Caco-2 (cell line): ENCODE results near the gene LRRC8C. TPM values are rescaled to one million over a fixed set of nuclear protein-coding genes. Genes with fewer than 3 reads are reported as not detected.
A peak's percentile ranks its signal among the peaks of the same experiment; 100 is the strongest.

Experiments
- BruUV-seq: library from RNA; stranded (reverse); fragments of 400-500 nt; replicated peaks from 2 replicates; lab custom pipeline; 2021; lab: Mats Ljungman, UMichigan
- CTCF ChIA-PET: fragments of 300-600 bp; sonication (Branson Sonifier 250); formaldehyde crosslinking; loops from one replicate; lab custom pipeline; 2022; ENCODE audit warnings: antibody characterized with exemption; lab: Charles Lee
- POLR2A ChIA-PET: fragments of 300-600 bp; sonication (Branson Sonifier 250); formaldehyde crosslinking; loops from one replicate; lab custom pipeline; 2022; ENCODE audit warnings: antibody characterized with exemption; lab: Charles Lee
- DNase-seq, 2 experiments: peaks; one replicate each; pipeline versions ENCODE4 v3.0.0 to v3.0.0-alpha.2; 2020 to 2022
- H3K27me3 ChIP-seq: replicated peaks from 2 replicates; pipeline ENCODE4 v1.6.0; 2011; ENCODE audit warnings: low read length; ENCODE audit not compliant: control insufficient read depth, insufficient read depth
- H3K36me3 ChIP-seq: 2 replicates; pipeline ENCODE4 v1.5.1; 2011; ENCODE audit warnings: low read length; ENCODE audit not compliant: control insufficient read depth, insufficient read depth
- H3K4me1 ChIP-seq: fragments of 250-450 bp; sonication (Bioruptor Pico); 2 replicates; pipeline ENCODE4 v1.5.1; 2020; ENCODE audit warnings: mild to moderate bottlenecking
- H3K4me3 ChIP-seq: 2 replicates; pipeline ENCODE4 v1.5.1; 2011; ENCODE audit warnings: low read depth, mild to moderate bottlenecking, control low read depth, low read length
- H3K9me3 ChIP-seq: fragments of 250-450 bp; sonication (Bioruptor Pico); 2 replicates; pipeline ENCODE4 v1.5.1; 2020; ENCODE audit warnings: mild to moderate bottlenecking, moderate library complexity
- H3K27ac Mint-ChIP-seq: one replicate; pipeline ENCODE4 v1.8.0; 2022; ENCODE audit warnings: mixed read lengths; ENCODE audit not compliant: unreplicated experiment
- H3K27me3 Mint-ChIP-seq: one replicate; pipeline ENCODE4 v1.8.0; 2022; ENCODE audit warnings: mixed read lengths; ENCODE audit not compliant: insufficient read depth, unreplicated experiment
- H3K36me3 Mint-ChIP-seq: one replicate; pipeline ENCODE4 v1.8.0; 2022; ENCODE audit warnings: mild to moderate bottlenecking, mixed read lengths; ENCODE audit not compliant: insufficient read depth, unreplicated experiment
- H3K4me1 Mint-ChIP-seq: one replicate; pipeline ENCODE4 v1.8.0; 2022; ENCODE audit warnings: low read depth, mixed read lengths; ENCODE audit not compliant: unreplicated experiment
- H3K4me3 Mint-ChIP-seq: one replicate; pipeline ENCODE4 v1.8.0; 2022; ENCODE audit warnings: mild to moderate bottlenecking, moderate library complexity, mixed read lengths; ENCODE audit not compliant: unreplicated experiment
- H3K9me3 Mint-ChIP-seq: one replicate; pipeline ENCODE4 v1.8.0; 2022; ENCODE audit warnings: mixed read lengths; ENCODE audit not compliant: unreplicated experiment
- intact Hi-C: fragments of 100-400 bp; cut with micrococcal nuclease; formaldehyde crosslinking; loops from one replicate; pipeline ENCODE4 v1.10.0; 2022; ENCODE audit not compliant: unreplicated experiment
- total RNA-seq: library from RNA; stranded (reverse); gene quantifications from 2 replicates; pipeline ENCODE4 v1.2.3, GENCODE V29; 2022
- TF ChIP-seq, protein P1 (sequence below), 2 experiments: fragments of 200-600 bp in 1 of 2; IDR thresholded peaks; 1 replicate in 1 of 2; 2 replicates in 1 of 2; pipeline versions ENCODE4 v1.5.1 to v1.8.0; 2011 to 2022; ENCODE audit warnings: antibody characterized with exemption in 1 of 2, control low read depth in 1 of 2, inconsistent platforms in 1 of 2, low read depth in 1 of 2, low read length in 1 of 2, mild to moderate bottlenecking in 1 of 2, moderate library complexity in 1 of 2; ENCODE audit not compliant: insufficient read depth in 1 of 2, severe bottlenecking in 1 of 2, unreplicated experiment in 1 of 2

The LRRC8C gene
- total RNA-seq, 1 experiment from 2014 or later = 0.11 TPM

- ChIA-PET POLR2A (no interaction called here), CTCF (no interaction called here)
- peaks cover 5% of the 10 kb centered on the region for H3K36me3 Mint-ChIP-seq
- H3K27me3 Mint-ChIP-seq = no peaks in the 10 kb centered on the region
- no peaks in the 10 kb centered on the region for H3K4me1 ChIP-seq
- no peak overlapping the region for H3K4me3 Mint-ChIP-seq
- no peaks in the 10 kb centered on the region for H3K36me3 ChIP-seq
- H3K9me3 ChIP-seq = no peaks in the 10 kb centered on the region
- BruUV-seq = no TSS peak
- no peak overlapping the region for H3K4me3 ChIP-seq
- TF ChIP-seq, protein P1, sequence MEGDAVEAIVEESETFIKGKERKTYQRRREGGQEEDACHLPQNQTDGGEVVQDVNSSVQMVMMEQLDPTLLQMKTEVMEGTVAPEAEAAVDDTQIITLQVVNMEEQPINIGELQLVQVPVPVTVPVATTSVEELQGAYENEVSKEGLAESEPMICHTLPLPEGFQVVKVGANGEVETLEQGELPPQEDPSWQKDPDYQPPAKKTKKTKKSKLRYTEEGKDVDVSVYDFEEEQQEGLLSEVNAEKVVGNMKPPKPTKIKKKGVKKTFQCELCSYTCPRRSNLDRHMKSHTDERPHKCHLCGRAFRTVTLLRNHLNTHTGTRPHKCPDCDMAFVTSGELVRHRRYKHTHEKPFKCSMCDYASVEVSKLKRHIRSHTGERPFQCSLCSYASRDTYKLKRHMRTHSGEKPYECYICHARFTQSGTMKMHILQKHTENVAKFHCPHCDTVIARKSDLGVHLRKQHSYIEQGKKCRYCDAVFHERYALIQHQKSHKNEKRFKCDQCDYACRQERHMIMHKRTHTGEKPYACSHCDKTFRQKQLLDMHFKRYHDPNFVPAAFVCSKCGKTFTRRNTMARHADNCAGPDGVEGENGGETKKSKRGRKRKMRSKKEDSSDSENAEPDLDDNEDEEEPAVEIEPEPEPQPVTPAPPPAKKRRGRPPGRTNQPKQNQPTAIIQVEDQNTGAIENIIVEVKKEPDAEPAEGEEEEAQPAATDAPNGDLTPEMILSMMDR (IDR thresholded peaks at IDR 0.05; ENCODE audit: insufficient read depth in 1 of 2, low read depth in 1 of 2, low read length in 1 of 2, severe bottlenecking in 1 of 2, unreplicated experiment in 1 of 2) = no peak
- H3K4me1 Mint-ChIP-seq = no peaks in the 10 kb centered on the region
- DNase-seq = no peak
- intact Hi-C loops = no loop called here
- H3K27ac Mint-ChIP-seq = no peak overlapping the region
- H3K9me3 Mint-ChIP-seq = no peaks in the 10 kb centered on the region
- no peaks in the 10 kb centered on the region for H3K27me3 ChIP-seq
Observed at GRCh38 chr1:89596698-89597097, 36.2 kb upstream of the LRRC8C start.

DNA sequence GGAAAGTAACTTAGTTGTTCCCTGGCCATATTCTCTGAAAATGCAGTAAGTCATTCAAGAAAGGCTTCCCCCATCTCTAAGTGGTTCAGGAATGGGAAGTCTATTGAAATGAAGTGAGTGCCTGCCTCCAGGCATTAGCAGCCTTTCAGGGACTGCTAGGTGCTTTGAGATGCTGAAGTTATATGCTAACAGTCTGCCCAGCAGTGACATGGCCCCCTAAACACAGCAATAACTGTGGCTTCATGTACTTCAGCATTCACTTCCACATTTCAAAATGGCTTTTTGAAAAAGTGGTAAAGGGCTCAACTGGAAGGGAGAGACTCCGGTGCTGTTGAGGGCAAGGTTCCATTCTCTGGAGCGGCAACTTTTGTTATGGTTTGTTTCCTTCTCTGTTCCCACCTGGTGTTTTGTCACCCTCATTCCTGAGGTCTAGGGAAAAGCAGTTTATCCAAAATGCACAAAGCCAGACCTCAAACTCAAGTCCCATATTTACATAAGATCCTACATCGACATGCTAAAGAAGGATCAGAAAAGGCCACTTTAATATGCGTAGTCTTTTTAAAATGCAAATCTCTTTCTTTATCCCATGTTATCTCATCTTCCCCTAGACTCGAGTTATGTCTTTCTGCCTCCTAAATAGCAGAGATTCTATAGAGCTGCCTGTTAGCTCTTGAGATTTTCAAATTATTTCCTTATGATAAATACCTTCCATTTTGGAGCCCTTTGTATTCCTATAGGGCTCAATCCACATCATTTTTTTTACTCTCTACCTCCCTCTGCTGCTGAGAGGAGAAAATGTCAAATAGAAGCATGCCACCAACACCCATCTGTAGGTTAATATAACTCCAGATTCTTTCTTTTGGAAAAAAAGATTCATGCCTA is 34.2 kb upstream of the LRRC8C start:
- BruUV-seq = no TSS peak
- no peak overlapping the region for H3K4me3 ChIP-seq
- Mint-ChIP-seq H3K27ac (no peak overlapping the region), H3K4me3 (no peak overlapping the region), H3K9me3 (no peaks in the 10 kb centered on the region), H3K36me3 (peaks cover 5% of the 10 kb centered on the region), H3K27me3 (no peaks in the 10 kb centered on the region), H3K4me1 (no peaks in the 10 kb centered on the region)
- DNase-seq = peak in 1 of 2 experiments; percentile 21
- intact Hi-C loops = loop anchor here (1.0 kb wide), 2 partner anchors 79 to 115 kb away; no protein-coding TSS in a partner anchor
- POLR2A ChIA-PET = no interaction called here
- H3K4me1 ChIP-seq = no peaks in the 10 kb centered on the region
- no peaks in the 10 kb centered on the region for H3K36me3 ChIP-seq
- CTCF ChIA-PET = no interaction called here
- H3K27me3 ChIP-seq = no peaks in the 10 kb centered on the region
- H3K9me3 ChIP-seq = no peaks in the 10 kb centered on the region
- TF ChIP-seq, protein P1 (IDR thresholded peaks at IDR 0.05; ENCODE audit: insufficient read depth in 1 of 2, low read depth in 1 of 2, low read length in 1 of 2, severe bottlenecking in 1 of 2, unreplicated experiment in 1 of 2) = peak; percentile 35 to 46

- Histone ChIP-seq H3K9me3 (no peaks in the 10 kb centered on the region), H3K27me3 (no peaks in the 10 kb centered on the region), H3K4me3 (no peak overlapping the region), H3K4me1 (no peaks in the 10 kb centered on the region), H3K36me3 (no peaks in the 10 kb centered on the region)
- CTCF ChIA-PET = no interaction called here
- Mint-ChIP-seq H3K4me3 (no peak overlapping the region), H3K9me3 (no peaks in the 10 kb centered on the region), H3K27ac (no peak overlapping the region), H3K27me3 (no peaks in the 10 kb centered on the region), H3K36me3 (peaks cover 5% of the 10 kb centered on the region), H3K4me1 (no peaks in the 10 kb centered on the region)
- DNase-seq = no peak
- POLR2A ChIA-PET = no interaction called here
- BruUV-seq = no TSS peak
- TF ChIP-seq, protein P1 (IDR thresholded peaks at IDR 0.05; ENCODE audit: insufficient read depth in 1 of 2, low read depth in 1 of 2, low read length in 1 of 2, severe bottlenecking in 1 of 2, unreplicated experiment in 1 of 2) = no peak
- intact Hi-C loops = loop anchor here (1.0 kb wide), 2 partner anchors 80 to 116 kb away; no protein-coding TSS in a partner anchor
Observed at GRCh38 chr1:89599332-89599630, 33.6 kb upstream of the LRRC8C start.
